ENCODE data around the gene KPNA2. TPM values are rescaled to one million over a fixed set of nuclear protein-coding genes. Genes with fewer than 3 reads are reported as not detected.
"Not testable (repeated sequence)": the region's sequence is repeated elsewhere in the genome, so short reads cannot be mapped to it uniquely, and the experiment has no call there.

The KPNA2 gene
- polyA plus RNA-seq, 1 donor (not counting 4 experiments of a cell fraction or from before 2014, with no cell fraction given), result 186 TPM

DNA sequence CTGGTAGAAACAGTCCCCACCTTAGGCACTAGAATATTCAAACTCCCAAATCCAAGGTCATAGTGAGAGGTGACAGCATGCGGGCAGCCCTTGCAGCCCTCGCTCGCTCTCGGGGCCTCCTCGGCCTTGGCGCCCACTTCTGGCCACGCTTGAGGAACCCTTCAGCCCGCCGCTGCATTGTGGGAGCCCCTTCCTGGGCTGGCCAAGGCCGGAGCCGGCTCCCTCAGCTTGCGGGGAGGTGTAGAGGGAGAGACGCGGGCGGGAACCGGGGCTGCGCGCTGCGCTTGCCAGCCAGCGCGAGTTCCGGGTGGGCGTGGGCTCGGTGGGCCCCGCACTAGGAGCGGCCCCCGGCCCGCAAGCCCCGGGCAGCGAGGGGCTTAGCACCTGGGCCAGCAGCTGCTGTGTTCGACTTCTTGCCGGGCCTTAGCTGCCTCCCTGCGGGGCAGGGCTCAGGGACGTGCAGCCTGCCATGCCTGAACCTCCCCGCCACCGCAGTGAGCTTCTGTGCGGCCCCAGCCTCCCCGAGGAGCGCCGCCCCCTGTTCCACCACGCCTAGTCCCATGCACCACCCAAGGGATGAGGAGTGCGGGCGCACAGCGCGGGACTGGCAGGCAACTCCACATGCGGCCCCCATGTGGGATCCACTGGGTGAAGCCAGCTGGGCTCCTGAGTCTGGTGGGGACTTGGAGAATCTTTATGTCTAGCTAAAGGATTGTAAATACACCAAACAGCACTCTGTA is 45.0 kb downstream of the KPNA2 start:
- Histone ChIP-seq H3K4me3 (ENCODE audit: control insufficient read depth in 2 of 3, extremely low read depth in 1 of 3, insufficient read depth in 2 of 3, low read depth in 1 of 3, low read length in 3 of 3) (no peak overlapping the region), H3K9me1 (ENCODE audit: control insufficient read depth, extremely low read depth, insufficient read depth, low read length) (no peaks in the 10 kb centered on the region), H3K4me1 (ENCODE audit: control insufficient read depth, extremely low read depth, insufficient read depth, low read length) (no peaks in the 10 kb centered on the region), H3K36me3 (ENCODE audit: control insufficient read depth in 2 of 2, extremely low read depth in 1 of 2, insufficient read depth in 2 of 2, low read length in 2 of 2) (no peaks in the 10 kb centered on the region), H3K9me3 (ENCODE audit: control insufficient read depth, low read depth, low read length) (no peaks in the 10 kb centered on the region), H3K79me2 (ENCODE audit: control insufficient read depth, insufficient read depth, low read length) (no peaks in the 10 kb centered on the region), H3K27ac (ENCODE audit: control insufficient read depth, insufficient read depth, low read length) (no peak overlapping the region), H4K20me1 (ENCODE audit: control insufficient read depth, extremely low read depth, insufficient read depth, low read length) (no peaks in the 10 kb centered on the region), H2AFZ (ENCODE audit: control insufficient read depth, low read length) (no peak overlapping the region), H3K9ac (ENCODE audit: control insufficient read depth, extremely low read depth, insufficient read depth, low read length) (no peak overlapping the region), H3K4me2 (ENCODE audit: control insufficient read depth, extremely low read depth, insufficient read depth, low read depth, low read length) (no peak overlapping the region), H3K27me3 (ENCODE audit: control insufficient read depth, extremely low read depth, insufficient read depth, low read length) (no peaks in the 10 kb centered on the region)
- TF ChIP-seq, protein P1, sequence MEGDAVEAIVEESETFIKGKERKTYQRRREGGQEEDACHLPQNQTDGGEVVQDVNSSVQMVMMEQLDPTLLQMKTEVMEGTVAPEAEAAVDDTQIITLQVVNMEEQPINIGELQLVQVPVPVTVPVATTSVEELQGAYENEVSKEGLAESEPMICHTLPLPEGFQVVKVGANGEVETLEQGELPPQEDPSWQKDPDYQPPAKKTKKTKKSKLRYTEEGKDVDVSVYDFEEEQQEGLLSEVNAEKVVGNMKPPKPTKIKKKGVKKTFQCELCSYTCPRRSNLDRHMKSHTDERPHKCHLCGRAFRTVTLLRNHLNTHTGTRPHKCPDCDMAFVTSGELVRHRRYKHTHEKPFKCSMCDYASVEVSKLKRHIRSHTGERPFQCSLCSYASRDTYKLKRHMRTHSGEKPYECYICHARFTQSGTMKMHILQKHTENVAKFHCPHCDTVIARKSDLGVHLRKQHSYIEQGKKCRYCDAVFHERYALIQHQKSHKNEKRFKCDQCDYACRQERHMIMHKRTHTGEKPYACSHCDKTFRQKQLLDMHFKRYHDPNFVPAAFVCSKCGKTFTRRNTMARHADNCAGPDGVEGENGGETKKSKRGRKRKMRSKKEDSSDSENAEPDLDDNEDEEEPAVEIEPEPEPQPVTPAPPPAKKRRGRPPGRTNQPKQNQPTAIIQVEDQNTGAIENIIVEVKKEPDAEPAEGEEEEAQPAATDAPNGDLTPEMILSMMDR (optimal IDR thresholded peaks at IDR 0.05 in 1 of 3, IDR thresholded peaks at IDR 0.05 in 1 of 3, conservative IDR thresholded peaks at IDR 0.05 in 1 of 3; ENCODE audit: extremely low read depth in 1 of 3, insufficient read depth in 2 of 3, low read length in 3 of 3), result no peak
- no peak for TF ChIP-seq EZH2 (IDR thresholded peaks at IDR 0.05; ENCODE audit: low read length)
- FAIRE-seq (no peak), DNase-seq (ENCODE audit: low read depth, low spot score) (no peak)
- dilution Hi-C loops (cut with MboI; ENCODE audit: extremely low pct_ligation_motif_present, low sequenced_read_pairs), result no loop called here

DNA sequence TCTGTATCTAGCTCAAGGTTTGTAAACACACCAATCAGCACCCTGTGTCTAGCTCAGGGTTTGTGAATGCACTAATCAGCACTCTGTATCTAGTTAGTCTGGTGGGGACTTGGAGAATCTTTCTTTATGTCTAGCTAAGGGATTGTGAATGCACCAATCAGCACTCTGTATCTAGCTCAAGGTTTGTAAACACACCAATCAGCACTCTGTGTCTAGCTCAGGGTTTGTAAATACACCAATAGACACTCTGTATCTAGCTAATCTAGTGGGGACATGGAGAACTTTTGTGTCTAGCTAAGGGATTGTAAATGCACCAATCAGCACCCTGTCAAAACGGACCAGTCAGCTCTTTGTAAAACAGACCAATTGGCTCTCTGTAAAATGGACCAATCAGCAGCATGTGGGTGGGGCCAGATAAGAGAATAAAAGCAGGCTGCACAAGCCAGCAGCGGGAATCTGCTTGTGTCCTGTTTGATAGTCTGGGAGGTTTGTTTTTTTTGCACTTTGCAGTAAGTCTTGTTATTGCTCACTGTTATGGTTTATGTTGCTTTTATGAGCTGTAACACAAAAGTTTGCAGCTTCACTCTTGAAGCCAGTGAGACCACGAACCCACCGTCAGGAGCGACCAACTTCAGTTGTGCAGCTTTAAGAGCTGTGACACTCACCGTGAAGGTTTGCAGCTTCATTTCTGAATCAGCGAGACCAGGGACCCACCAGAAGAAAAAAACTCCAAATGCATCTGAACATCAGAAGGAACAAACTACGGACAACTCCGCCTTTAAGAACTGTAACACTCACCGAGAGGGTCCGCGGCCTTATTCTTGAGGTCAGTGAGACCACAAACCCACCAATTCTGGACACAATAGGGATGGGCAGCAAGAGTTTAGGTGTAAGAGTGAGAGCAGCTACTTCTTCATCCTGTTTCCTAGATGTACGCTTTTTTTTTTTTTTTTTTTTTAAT is 46.0 kb downstream of the KPNA2 start:
- H3K4me2 ChIP-seq (ENCODE audit: control insufficient read depth, extremely low read depth, insufficient read depth, low read depth, low read length); H3K4me1 ChIP-seq (ENCODE audit: control insufficient read depth, extremely low read depth, insufficient read depth, low read length); H3K79me2 ChIP-seq (ENCODE audit: control insufficient read depth, insufficient read depth, low read length); H3K4me3 ChIP-seq (ENCODE audit: control insufficient read depth in 2 of 3, extremely low read depth in 1 of 3, insufficient read depth in 2 of 3, low read depth in 1 of 3, low read length in 3 of 3); H3K36me3 ChIP-seq (ENCODE audit: control insufficient read depth in 2 of 2, extremely low read depth in 1 of 2, insufficient read depth in 2 of 2, low read length in 2 of 2); H4K20me1 ChIP-seq (ENCODE audit: control insufficient read depth, extremely low read depth, insufficient read depth, low read length); H3K27me3 ChIP-seq (ENCODE audit: control insufficient read depth, extremely low read depth, insufficient read depth, low read length); H3K9ac ChIP-seq (ENCODE audit: control insufficient read depth, extremely low read depth, insufficient read depth, low read length); FAIRE-seq; H3K9me1 ChIP-seq (ENCODE audit: control insufficient read depth, extremely low read depth, insufficient read depth, low read length); H3K9me3 ChIP-seq (ENCODE audit: control insufficient read depth, low read depth, low read length); dilution Hi-C loops (cut with MboI; ENCODE audit: extremely low pct_ligation_motif_present, low sequenced_read_pairs); H2AFZ ChIP-seq (ENCODE audit: control insufficient read depth, low read length); H3K27ac ChIP-seq (ENCODE audit: control insufficient read depth, insufficient read depth, low read length); DNase-seq (ENCODE audit: low read depth, low spot score): not testable (repeated sequence)

Measured in keratinocyte (primary cell).